Neural progenitor cell (in vitro differentiated cells): ENCODE data around the gene SCML1.
"Not testable (repeated sequence)": the region's sequence is repeated elsewhere in the genome, so short reads cannot be mapped to it uniquely, and the experiment has no call there.

Experiments
- CTCF ChIP-seq: fragments of 200-600 bp; sonication (generic); IDR thresholded peaks from 2 replicates; pipeline ENCODE4 v1.5.1; 2017; ENCODE audit warnings: antibody characterized with exemption, mild to moderate bottlenecking
- EZH2phosphoT487 ChIP-seq: fragments of 200-600 bp; sonication (generic); IDR thresholded peaks from 2 replicates; pipeline ENCODE4 v1.6.1; 2017; ENCODE audit warnings: antibody characterized with exemption

DNA sequence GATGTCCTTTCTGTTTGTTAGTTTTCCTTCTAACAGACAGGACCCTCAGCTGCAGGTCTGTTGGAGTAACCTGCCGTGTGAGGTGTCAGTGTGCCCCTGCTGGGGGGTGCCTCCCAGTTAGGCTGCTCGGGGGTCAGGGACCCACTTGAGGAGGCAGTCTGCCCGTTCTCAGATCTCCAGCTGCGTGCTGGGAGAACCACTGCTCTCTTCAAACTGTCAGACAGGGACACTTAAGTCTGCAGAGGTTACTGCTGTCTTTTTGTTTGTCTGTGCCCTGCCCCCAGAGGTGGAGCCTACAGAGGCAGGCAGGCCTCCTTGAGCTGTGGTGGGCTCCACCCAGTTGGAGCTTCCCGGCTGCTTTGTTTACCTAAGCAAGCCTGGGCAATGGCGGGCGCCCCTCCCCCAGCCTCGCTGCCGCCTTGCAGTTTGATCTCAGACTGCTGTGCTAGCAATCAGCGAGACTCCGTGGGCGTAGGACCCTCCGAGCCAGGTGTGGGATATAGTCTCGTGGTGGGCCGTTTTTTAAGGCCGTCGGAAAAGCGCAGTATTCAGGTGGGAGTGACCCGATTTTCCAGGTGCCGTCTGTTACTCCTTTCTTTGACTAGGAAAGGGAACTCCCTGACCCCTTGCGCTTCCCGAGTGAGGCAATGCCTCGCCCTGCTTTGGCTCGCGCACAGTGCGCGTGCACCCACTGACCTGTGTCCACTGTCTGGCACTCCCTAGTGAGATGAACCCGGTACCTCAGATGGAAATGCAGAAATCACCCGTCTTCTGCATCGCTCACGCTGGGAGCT lies 49.5 kb downstream of the SCML1 start:
- not testable (repeated sequence) for TF ChIP-seq CTCF, EZH2phosphoT487
